Peyer's patch (tissue), 4 donors: ENCODE data around the gene ASCL2.

ENCODE experiments used
- POLR2A ChIP-seq, 2 donors: fragments of 450-650 bp; IDR thresholded peaks; one replicate each; pipeline ENCODE4 v1.5.1; 2017; ENCODE audit warnings: antibody characterized with exemption in 2 of 2, mild to moderate bottlenecking in 2 of 2, moderate library complexity in 2 of 2
- TF ChIP-seq, protein P1 (sequence below), 6 experiments: fragments of 450-650 bp in 4 of 6; fragments of 200-600 bp in 2 of 6; sonication (generic) in 1 of 6; IDR thresholded peaks; one replicate each; pipeline ENCODE4 v1.5.1; 2017 to 2019; ENCODE audit warnings: antibody characterized with exemption in 6 of 6, mild to moderate bottlenecking in 3 of 6, moderate library complexity in 1 of 6

- TF ChIP-seq, protein P1, sequence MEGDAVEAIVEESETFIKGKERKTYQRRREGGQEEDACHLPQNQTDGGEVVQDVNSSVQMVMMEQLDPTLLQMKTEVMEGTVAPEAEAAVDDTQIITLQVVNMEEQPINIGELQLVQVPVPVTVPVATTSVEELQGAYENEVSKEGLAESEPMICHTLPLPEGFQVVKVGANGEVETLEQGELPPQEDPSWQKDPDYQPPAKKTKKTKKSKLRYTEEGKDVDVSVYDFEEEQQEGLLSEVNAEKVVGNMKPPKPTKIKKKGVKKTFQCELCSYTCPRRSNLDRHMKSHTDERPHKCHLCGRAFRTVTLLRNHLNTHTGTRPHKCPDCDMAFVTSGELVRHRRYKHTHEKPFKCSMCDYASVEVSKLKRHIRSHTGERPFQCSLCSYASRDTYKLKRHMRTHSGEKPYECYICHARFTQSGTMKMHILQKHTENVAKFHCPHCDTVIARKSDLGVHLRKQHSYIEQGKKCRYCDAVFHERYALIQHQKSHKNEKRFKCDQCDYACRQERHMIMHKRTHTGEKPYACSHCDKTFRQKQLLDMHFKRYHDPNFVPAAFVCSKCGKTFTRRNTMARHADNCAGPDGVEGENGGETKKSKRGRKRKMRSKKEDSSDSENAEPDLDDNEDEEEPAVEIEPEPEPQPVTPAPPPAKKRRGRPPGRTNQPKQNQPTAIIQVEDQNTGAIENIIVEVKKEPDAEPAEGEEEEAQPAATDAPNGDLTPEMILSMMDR (IDR thresholded peaks at IDR 0.05), result no peak
- no peak for TF ChIP-seq POLR2A (IDR thresholded peaks at IDR 0.05)
These were observed 2.5 kb upstream of the ASCL2 start for GRCh38 chr11:2272946-2273280.
